OCI-LY7 (cell line): Measurements from ENCODE around the gene SLC25A44. TPM values are rescaled to one million over a fixed set of nuclear protein-coding genes. Genes with fewer than 3 reads are reported as not detected.

ENCODE experiments used
- BruUV-seq: library from RNA; stranded (reverse); fragments of 400-500 nt; replicated peaks from 2 replicates; lab custom pipeline; 2021; lab: Mats Ljungman, UMichigan
- CTCF ChIA-PET: fragments of 300-600 bp; sonication (Branson Sonifier 250); formaldehyde crosslinking; loops from one replicate; lab custom pipeline; 2022; ENCODE audit warnings: antibody characterized with exemption; ENCODE audit not compliant: unreplicated experiment; lab: Charles Lee
- POLR2A ChIA-PET: fragments of 300-600 bp; sonication (Branson Sonifier 250); formaldehyde crosslinking; loops from one replicate; lab custom pipeline; 2022; ENCODE audit warnings: antibody characterized with exemption; lab: Charles Lee
- DNase-seq: peaks from one replicate; pipeline ENCODE4 v3.0.0-alpha.2; 2015; ENCODE audit warnings: low spot score
- H2AFZ ChIP-seq: fragments of 200-600 bp; sonication (generic), shearing (Covaris generic); 2 replicates; pipeline ENCODE4 v1.6.1; 2014; ENCODE audit warnings: mild to moderate bottlenecking, antibody characterized with exemption, low read length, moderate library complexity
- H3K27ac ChIP-seq: fragments of 200-600 bp; sonication (generic); 2 replicates; pipeline ENCODE4 v1.5.1; 2014; ENCODE audit warnings: mixed run types, low read depth, mild to moderate bottlenecking, moderate library complexity, low read length, inconsistent platforms; ENCODE audit not compliant: poor library complexity, severe bottlenecking
- H3K36me3 ChIP-seq: fragments of 200-600 bp; sonication (generic); 2 replicates; pipeline ENCODE4 v1.6.1; 2014; ENCODE audit warnings: mild to moderate bottlenecking, antibody characterized with exemption, low read length, moderate library complexity, mixed read lengths; ENCODE audit not compliant: insufficient read depth
- H3K4me1 ChIP-seq: fragments of 200-600 bp; sonication (generic); 2 replicates; pipeline ENCODE4 v1.5.1; 2014; ENCODE audit warnings: mild to moderate bottlenecking, low read length; ENCODE audit not compliant: insufficient read depth, poor library complexity, severe bottlenecking
- H3K4me2 ChIP-seq: fragments of 200-600 bp; sonication (generic); 2 replicates; pipeline ENCODE4 v1.6.1; 2014; ENCODE audit warnings: mild to moderate bottlenecking, low read length
- H3K4me3 ChIP-seq: fragments of 200-600 bp; sonication (generic); 2 replicates; pipeline ENCODE4 v1.5.1; 2014; ENCODE audit warnings: mild to moderate bottlenecking, low read depth, low read length; ENCODE audit not compliant: poor library complexity, severe bottlenecking
- H3K79me2 ChIP-seq: fragments of 200-600 bp; sonication (generic); 2 replicates; pipeline ENCODE4 v1.6.1; 2016; ENCODE audit warnings: low read depth, mild to moderate bottlenecking, low read length, moderate library complexity, mixed read lengths; ENCODE audit not compliant: insufficient read depth
- H3K9me2 ChIP-seq: fragments of 200-600 bp; sonication (generic); 2 replicates; pipeline ENCODE4 v1.6.1; 2016; ENCODE audit warnings: mild to moderate bottlenecking, low read length, mixed read lengths; ENCODE audit not compliant: insufficient read depth
- H3K9me3 ChIP-seq: fragments of 200-600 bp; sonication (generic); 2 replicates; pipeline ENCODE4 v1.6.1; 2014; ENCODE audit warnings: mild to moderate bottlenecking, mixed run types, low read length, mixed read lengths
- H4K20me1 ChIP-seq: fragments of 200-600 bp; sonication (generic); 2 replicates; pipeline ENCODE4 v1.6.1; 2014; ENCODE audit warnings: mild to moderate bottlenecking, antibody characterized with exemption, low read length, moderate library complexity, mixed read lengths; ENCODE audit not compliant: insufficient read depth
- CTCF ChIP-seq: fragments of 200-600 bp; sonication (generic); conservative IDR thresholded peaks from 2 replicates; pipeline ENCODE4 v1.5.1; 2014; ENCODE audit warnings: mild to moderate bottlenecking, antibody characterized with exemption, low read length, moderate library complexity, mixed read lengths
- EZH2phosphoT487 ChIP-seq: fragments of 200-600 bp; sonication (generic); IDR thresholded peaks from 2 replicates; pipeline ENCODE4 v1.6.1; 2018; ENCODE audit warnings: low read depth, borderline replicate concordance, mild to moderate bottlenecking, mixed run types, antibody characterized with exemption, low read length, moderate library complexity, mixed read lengths
- intact Hi-C: fragments of 100-400 bp; cut with micrococcal nuclease; formaldehyde crosslinking; loops from one replicate; pipeline ENCODE4 v1.10.0; 2022; ENCODE audit not compliant: unreplicated experiment
- total RNA-seq, 2 experiments: library from RNA; depleted of rRNA in 1 of 2; stranded (reverse); fragments of >200 nt in 1 of 2; shearing (Covaris generic) in 1 of 2; gene quantifications; 2 replicates each; pipeline ENCODE4 v1.2.3, GENCODE V29; 2014 to 2022

SLC25A44 gene
- total RNA-seq, 2 experiments from 2014 or later = 11.0 to 22.5 TPM

- intact Hi-C loops = no loop called here
- Histone ChIP-seq H4K20me1 (peaks cover 7% of the 10 kb centered on the region), H3K4me2 (peak overlapping the region; percentile 90; the same call in 1 of the 2 replicates), H3K79me2 (peaks cover 37% of the 10 kb centered on the region), H2AFZ (no peak overlapping the region), H3K9me3 (no peaks in the 10 kb centered on the region), H3K9me2 (no peaks in the 10 kb centered on the region), H3K27ac (no peak overlapping the region), H3K4me1 (peaks cover 24% of the 10 kb centered on the region), H3K36me3 (peaks cover 36% of the 10 kb centered on the region), H3K4me3 (no peak overlapping the region)
- ChIA-PET CTCF (no interaction called here), POLR2A (no interaction called here)
- no peak for DNase-seq
- TF ChIP-seq CTCF (no peak), EZH2phosphoT487 (no peak)
- BruUV-seq = no TSS peak
Observed at GRCh38 chr1:156195853-156196252, 1.9 kb downstream of the SLC25A44 start.

- no peak for DNase-seq
- intact Hi-C loops = no loop called here
- Histone ChIP-seq H3K27ac (no peak overlapping the region), H3K79me2 (peaks cover 37% of the 10 kb centered on the region), H3K4me3 (no peak overlapping the region), H3K9me3 (no peaks in the 10 kb centered on the region), H4K20me1 (peaks cover 7% of the 10 kb centered on the region), H2AFZ (no peak overlapping the region), H3K36me3 (peaks cover 41% of the 10 kb centered on the region), H3K4me2 (no peak overlapping the region), H3K9me2 (no peaks in the 10 kb centered on the region), H3K4me1 (peaks cover 24% of the 10 kb centered on the region)
- BruUV-seq = no TSS peak
- CTCF ChIA-PET = no interaction called here
- POLR2A ChIA-PET = no interaction called here
- TF ChIP-seq EZH2phosphoT487 (no peak), CTCF (no peak)
Observed at GRCh38 chr1:156196445-156196844, 2.5 kb downstream of the SLC25A44 start.

GRCh38 chr1:156198831-156199349, 5.0 kb downstream of the SLC25A44 start:
- CTCF ChIA-PET = no interaction called here

More at GRCh38 chr1:156198831-156199349, 5.0 kb downstream of the SLC25A44 start:
- Histone ChIP-seq H3K4me3 (no peak overlapping the region), H2AFZ (no peak overlapping the region), H3K9me3 (no peaks in the 10 kb centered on the region), H3K36me3 (peaks cover 61% of the 10 kb centered on the region), H3K9me2 (no peaks in the 10 kb centered on the region), H3K79me2 (peaks cover 41% of the 10 kb centered on the region), H3K27ac (no peak overlapping the region), H3K4me2 (no peak overlapping the region), H4K20me1 (peaks cover 7% of the 10 kb centered on the region), H3K4me1 (peaks cover 17% of the 10 kb centered on the region)
- TF ChIP-seq EZH2phosphoT487 = no peak
- no peak for TF ChIP-seq CTCF
- no TSS peak for BruUV-seq
- intact Hi-C loops = no loop called here
- POLR2A ChIA-PET = interaction anchor here (1.5 to 2.4 kb wide), 2 partner anchors 15 to 45 kb away, joined by 4 to 10 read pairs; partner anchors contain the start of gene PMF1
- no peak for DNase-seq
